ENCODE data around the gene UBE2R2.
A peak's percentile ranks its signal among the peaks of the same experiment; 100 is the strongest.

The UBE2R2 gene

GRCh38 chr9:33885948-33886347 lies 69.0 kb downstream of the UBE2R2 start:
- no peak for DNase-seq

DNA sequence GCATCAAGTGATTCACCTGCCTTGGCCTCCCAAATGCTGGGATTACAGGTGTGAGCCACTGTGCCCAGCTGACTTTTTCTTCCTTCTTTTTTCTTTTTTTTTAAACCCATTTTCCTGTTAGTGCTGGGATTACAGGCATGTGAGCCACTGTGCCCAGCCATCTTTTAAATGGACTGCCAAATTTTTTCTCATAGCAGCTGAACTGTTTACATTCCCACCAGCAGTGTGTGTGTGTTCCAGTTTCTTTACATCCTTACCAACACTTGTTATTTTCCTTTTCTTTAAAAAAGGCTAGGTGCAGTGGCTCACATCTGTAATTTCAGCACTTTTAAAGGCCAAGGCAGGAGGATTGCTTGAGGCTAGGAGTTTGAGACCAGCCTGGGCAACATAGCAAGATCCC lies 76.9 kb downstream of the UBE2R2 start:
- DNase-seq, result no peak

GRCh38 chr9:33894316-33894715 lies 77.4 kb downstream of the UBE2R2 start:
- no peak for DNase-seq

DNA sequence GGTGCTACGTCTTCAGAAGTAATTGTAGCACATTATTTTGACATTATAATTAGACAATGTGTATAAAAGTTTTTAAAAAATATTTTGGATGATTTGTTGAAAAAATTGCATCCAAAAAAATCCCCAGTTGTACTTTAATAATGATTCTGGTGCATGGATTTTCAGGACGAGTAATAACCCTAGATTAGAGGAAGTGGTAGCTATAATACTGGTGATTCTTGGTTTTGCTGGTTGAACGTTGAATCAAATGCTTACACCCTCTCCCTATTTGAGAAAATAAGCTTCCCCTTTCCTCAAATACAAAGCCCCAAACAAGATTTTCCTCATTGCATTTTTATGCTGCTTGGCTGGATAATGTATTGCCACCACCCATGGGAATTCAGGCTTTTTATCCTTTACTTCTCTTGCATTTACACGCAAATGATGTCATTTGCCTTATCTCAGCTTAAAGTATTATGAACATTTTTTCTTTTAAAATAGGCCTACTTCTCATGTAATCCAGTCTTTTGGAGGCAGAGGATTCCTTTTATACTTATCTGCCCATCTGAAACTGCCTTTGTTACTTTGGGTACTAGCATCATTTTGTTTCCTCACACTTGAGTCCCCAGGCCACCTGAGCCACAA lies 86.3 kb downstream of the UBE2R2 start:
- no peak for DNase-seq

DNA sequence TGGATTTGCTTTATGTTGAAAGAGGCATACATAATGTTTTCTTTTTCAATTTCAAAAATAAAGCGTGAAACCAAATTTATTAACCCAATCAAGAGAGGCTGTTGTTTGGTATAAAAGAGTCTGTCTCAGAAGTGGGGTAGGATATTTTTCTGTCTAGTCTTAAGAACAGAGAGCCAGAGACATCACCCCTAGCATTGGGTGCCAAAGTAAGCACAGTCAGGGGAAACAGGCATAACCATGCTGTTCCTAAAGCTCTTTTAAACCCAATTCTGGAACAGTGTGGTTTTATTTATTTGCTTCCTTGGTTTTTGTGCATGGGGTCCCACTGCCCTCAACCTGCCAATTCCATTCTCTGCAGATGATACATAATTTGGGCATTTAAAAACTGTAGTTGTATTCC lies 88.2 kb downstream of the UBE2R2 start:
- DNase-seq, result no peak

DNA sequence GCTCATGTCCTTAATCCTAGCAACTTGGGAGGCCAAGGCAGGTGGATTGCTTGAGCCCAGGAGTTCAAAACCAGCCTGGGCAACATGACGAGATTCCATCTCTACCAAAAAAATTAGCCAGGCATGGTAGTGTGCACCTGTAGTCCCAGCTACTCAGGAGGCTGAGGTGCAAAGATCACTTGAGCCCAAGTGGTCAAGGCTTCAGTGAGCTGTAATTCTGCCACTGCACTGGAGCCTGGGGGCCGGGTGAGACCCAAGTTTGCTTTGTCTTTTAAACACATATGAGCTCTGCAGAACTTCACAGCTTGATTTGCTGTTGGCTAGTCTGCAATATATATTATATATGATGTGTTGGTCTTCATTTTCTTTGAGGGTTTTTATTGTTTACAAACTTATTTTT lies 89.8 kb downstream of the UBE2R2 start:
- no peak for DNase-seq

GRCh38 chr9:33907347-33907746 lies 90.4 kb downstream of the UBE2R2 start:
- DNase-seq, result no peak

GRCh38 chr9:33908114-33908513 lies 91.2 kb downstream of the UBE2R2 start:
- no peak for DNase-seq

GRCh38 chr9:33908749-33909148 lies 91.8 kb downstream of the UBE2R2 start:
- no peak for DNase-seq

- DNase-seq, result no peak
These were observed 96.6 kb downstream of the UBE2R2 start for GRCh38 chr9:33913541-33913940.

DNA sequence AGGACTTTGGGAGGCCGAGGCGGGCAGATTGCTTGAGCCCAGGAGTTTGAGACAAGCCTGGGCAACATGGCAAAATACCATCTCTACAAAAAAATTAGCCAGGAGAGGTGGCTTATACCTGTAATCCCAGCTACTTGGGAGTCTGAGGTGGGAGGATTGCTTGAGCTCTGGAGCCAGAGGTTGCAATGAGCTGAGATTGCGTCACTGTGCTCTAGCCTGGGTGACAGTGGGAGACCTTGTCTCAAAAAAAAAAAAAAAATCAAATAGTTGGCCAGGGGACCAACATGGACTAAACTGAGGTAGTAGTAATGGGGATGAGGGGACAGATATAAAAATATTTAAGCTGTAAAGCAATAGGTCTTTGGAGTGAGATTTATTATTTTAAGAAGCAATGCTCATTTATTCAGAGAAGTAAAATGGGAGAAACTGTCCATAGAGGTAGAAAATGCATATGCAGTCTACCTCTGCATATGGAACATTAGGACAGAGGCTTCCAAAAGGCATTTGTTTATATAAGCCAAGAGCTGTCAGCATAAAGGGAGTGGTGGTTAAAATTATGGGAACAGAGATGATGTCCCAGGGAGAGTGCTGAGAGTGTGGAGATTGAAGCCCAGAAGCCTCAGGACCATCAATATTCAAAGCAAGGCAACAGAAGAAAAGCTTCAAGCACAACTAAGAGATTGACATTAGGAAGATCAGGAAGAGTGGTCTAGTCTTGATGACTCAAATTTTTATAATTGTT lies 98.1 kb downstream of the UBE2R2 start:
- DNase-seq, result no peak

- DNase-seq, result no peak
These were observed 100.1 kb downstream of the UBE2R2 start for GRCh38 chr9:33917036-33917435.

GRCh38 chr9:33919276-33919897 lies 102.4 kb downstream of the UBE2R2 start:
- no peak for DNase-seq

GRCh38 chr9:33921967-33922895 lies 105.3 kb downstream of the UBE2R2 start:
- DNase-seq, result peak; percentile 32

DNA sequence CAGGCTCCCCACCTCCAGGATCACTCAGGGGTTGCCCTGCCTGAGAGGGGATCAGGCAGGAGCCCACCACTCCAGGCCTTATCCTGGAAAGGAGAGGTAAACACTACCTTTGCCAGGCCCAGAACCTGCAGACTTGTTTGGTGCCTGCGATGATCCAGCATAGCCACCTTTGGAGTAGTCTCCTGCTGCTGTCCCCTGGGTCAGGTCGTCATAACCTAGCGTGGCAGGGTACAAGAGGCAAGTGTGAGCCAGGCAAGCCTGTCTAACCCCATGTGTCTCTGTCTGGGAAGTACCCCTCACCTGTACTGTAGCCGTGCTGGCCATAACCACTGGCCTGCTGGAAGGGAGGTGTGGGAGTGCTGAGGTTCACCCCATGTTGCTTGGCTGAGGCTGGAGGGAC lies 106.1 kb downstream of the UBE2R2 start:
- DNase-seq, result no peak

GRCh38 chr9:33923998-33924701 lies 107.2 kb downstream of the UBE2R2 start:
- DNase-seq, result no peak

DNA sequence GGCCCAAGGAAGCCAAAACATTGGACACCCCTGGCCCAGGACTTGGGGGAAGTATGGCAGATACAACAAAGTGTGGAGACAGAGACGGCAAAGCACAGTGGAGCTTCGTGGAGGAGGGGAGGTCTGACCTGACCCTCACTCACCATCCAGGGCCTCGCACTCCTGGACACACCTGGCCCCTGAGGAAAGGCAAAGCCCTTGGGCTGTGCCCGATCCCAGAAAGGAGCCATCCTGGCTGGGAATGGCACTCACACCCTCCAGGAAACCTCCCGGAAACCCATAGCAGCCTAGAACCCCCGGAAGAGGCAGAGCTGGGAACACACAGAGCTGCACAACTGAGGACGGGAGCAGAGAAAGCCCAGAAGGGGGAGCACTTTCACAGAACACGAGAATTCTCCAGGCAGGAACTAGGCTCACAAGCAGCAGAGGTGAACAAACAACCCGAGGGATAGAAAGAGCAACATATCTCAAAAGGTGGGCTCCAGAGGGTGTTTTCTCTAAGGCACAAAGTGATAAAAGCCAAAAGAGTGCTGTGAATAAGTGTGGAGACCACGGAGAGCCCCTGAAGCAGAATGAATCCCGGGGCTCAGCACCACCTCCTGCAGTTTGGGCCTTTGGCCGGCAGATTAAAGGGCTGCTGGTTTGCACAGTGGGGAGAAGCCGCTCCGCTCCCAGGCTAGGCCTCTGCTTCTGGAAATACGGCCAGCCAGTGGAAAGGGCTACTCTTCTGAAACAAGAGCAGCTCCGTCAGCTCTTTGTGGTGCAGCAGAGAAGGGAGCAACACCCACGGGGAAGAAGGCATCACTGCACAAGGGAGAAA lies 108.2 kb downstream of the UBE2R2 start:
- DNase-seq, result no peak

GRCh38 chr9:33926746-33927485 lies 110.0 kb downstream of the UBE2R2 start:
- no peak for DNase-seq

- DNase-seq, result no peak
These were observed 110.7 kb downstream of the UBE2R2 start for GRCh38 chr9:33927694-33928093.

DNA sequence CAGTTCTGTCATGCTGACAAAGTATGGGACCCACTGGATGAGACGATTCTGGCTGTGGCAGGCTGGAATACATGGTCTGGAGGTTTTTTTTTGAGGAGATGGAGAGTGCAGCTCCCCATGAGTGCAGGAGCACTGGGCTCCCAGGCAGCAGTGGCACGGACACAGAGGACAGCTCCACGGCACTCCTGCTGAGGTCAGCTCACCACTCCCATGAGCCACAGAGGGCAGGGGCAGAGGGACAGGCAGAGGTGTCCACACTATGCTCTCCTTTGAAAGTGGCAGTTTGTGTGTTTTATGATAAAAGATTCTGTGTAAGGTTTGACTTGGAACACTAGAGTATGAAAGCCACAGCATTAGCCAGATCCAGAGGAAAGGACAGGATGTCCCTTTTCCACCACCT lies 114.4 kb downstream of the UBE2R2 start:
- no peak for DNase-seq

Data from activated T-cell treated with anti-CD3 and anti-CD28 coated beads, Interleukin-2, amount 50 U/mL, for 1 hour (primary cell).